Left ventricle myocardium superior (tissue), 1 donor: ENCODE measurements around the gene SOAT2. TPM values are rescaled to one million over a fixed set of nuclear protein-coding genes. Genes with fewer than 3 reads are reported as not detected.
"Not testable (repeated sequence)": the region's sequence is repeated elsewhere in the genome, so short reads cannot be mapped to it uniquely, and the experiment has no call there.

Experiments
- ATAC-seq: fragments of 200-7000 bp; cut with Tn5 transposase; one replicate; pipeline ENCODE4 v1.9.1; 2020; ENCODE audit warnings: mild to moderate bottlenecking, moderate library complexity
- DNase-seq: peaks from one replicate; pipeline ENCODE4 v3.0.0-alpha.2; 2020
- intact Hi-C: fragments of 100-400 bp; cut with micrococcal nuclease; formaldehyde crosslinking; loops from one replicate; pipeline ENCODE4 v1.11.0; 2022
- total RNA-seq: library from RNA; stranded (reverse); fragmentation: NEBNext Ultra II Directional; extraction: Animal tissue kit (Norgen Biotek cat#: 25700); gene quantifications from one replicate; pipeline ENCODE4 v1.2.1, GENCODE V29; 2021
- donor health status: DM: no; HTN: yes; CAD: no; lungs with severe emphysema.

SOAT2 gene
- total RNA-seq, 1 donor from 2014 or later = 0.12 TPM

- intact Hi-C loops = no loop called here
- no peak for ATAC-seq
- no peak for DNase-seq
Observed at GRCh38 chr12:53122961-53123468, 19.7 kb downstream of the SOAT2 start.

- intact Hi-C loops = no loop called here
- ATAC-seq = no peak
- no peak for DNase-seq
Observed at GRCh38 chr12:53123578-53124351, 20.5 kb downstream of the SOAT2 start.

- ATAC-seq (no peak), DNase-seq (no peak)
- intact Hi-C loops = no loop called here
Observed at GRCh38 chr12:53124352-53124723, 21.1 kb downstream of the SOAT2 start.

- DNase-seq = no peak
- no peak for ATAC-seq
- intact Hi-C loops = no loop called here
Observed at GRCh38 chr12:53127169-53127568, 23.9 kb downstream of the SOAT2 start.

- DNase-seq (no peak), ATAC-seq (no peak)
- intact Hi-C loops = no loop called here
Observed at GRCh38 chr12:53128780-53129569, 25.7 kb downstream of the SOAT2 start.

- ATAC-seq (no peak), DNase-seq (no peak)
- intact Hi-C loops = no loop called here
Observed at GRCh38 chr12:53131844-53132243, 28.6 kb downstream of the SOAT2 start.

- intact Hi-C loops = no loop called here
- DNase-seq (no peak), ATAC-seq (no peak)
Observed at GRCh38 chr12:53133722-53134121, 30.4 kb downstream of the SOAT2 start.

GRCh38 chr12:53143355-53143754, 40.1 kb downstream of the SOAT2 start:
- ATAC-seq = no peak
- no peak for DNase-seq
- intact Hi-C loops = no loop called here

GRCh38 chr12:53145383-53146260, 42.3 kb downstream of the SOAT2 start:
- intact Hi-C loops = no loop called here
- no peak for DNase-seq
- no peak for ATAC-seq

- intact Hi-C loops = no loop called here
- ATAC-seq (no peak), DNase-seq (no peak)
Observed at GRCh38 chr12:53147181-53147580, 43.9 kb downstream of the SOAT2 start.

GRCh38 chr12:53147653-53148052, 44.4 kb downstream of the SOAT2 start:
- intact Hi-C loops = no loop called here

GRCh38 chr12:53151039-53151438, 47.8 kb downstream of the SOAT2 start:
- intact Hi-C loops = no loop called here
- ATAC-seq (no peak), DNase-seq (no peak)

More at GRCh38 chr12:53147653-53148052, 44.4 kb downstream of the SOAT2 start:
- DNase-seq = no peak
- ATAC-seq = no peak

- DNase-seq (no peak), ATAC-seq (no peak)
- intact Hi-C loops = no loop called here
Observed at GRCh38 chr12:53152390-53152789, 49.1 kb downstream of the SOAT2 start.

- intact Hi-C loops = no loop called here
- peak; percentile 81 for ATAC-seq
- peak; percentile 88 for DNase-seq
Observed at GRCh38 chr12:53159195-53159839, 56.0 kb downstream of the SOAT2 start.

GRCh38 chr12:53160000-53160399, 56.7 kb downstream of the SOAT2 start:
- intact Hi-C loops = no loop called here
- DNase-seq = no peak
- ATAC-seq = no peak

GRCh38 chr12:53160673-53161072, 57.4 kb downstream of the SOAT2 start:
- ATAC-seq (no peak), DNase-seq (no peak)
- intact Hi-C loops = no loop called here

- ATAC-seq (no peak), DNase-seq (no peak)
- intact Hi-C loops = no loop called here
Observed at GRCh38 chr12:53161119-53161911, 58.0 kb downstream of the SOAT2 start.

- ATAC-seq, DNase-seq, intact Hi-C loops: not testable (repeated sequence)
Observed at GRCh38 chr12:53163008-53163407, 59.7 kb downstream of the SOAT2 start.
